ENCODE measurements around the gene UPK1A. TPM values are rescaled to one million over a fixed set of nuclear protein-coding genes. Genes with fewer than 3 reads are reported as not detected.

Gene UPK1A
- total RNA-seq, 1 experiment from 2014 or later: 0.69 TPM

GRCh38 chr19:35704218-35704617 is 37.9 kb downstream of the UPK1A start, which contains the start of gene ZBTB32:
TSS of gene ZBTB32 (plus strand) at chr19:35704558. CDS start at chr19:35714627, 10,069 bp downstream.
- peaks cover 0 to 10% of the 10 kb centered on the region in 2 experiments; a peak in 2 of 4 replicates for H3K4me1 ChIP-seq (ENCODE audit: control insufficient read depth in 1 of 2, insufficient read depth in 2 of 2, low read length in 2 of 2)
- H3K9me3 ChIP-seq (ENCODE audit: control insufficient read depth in 1 of 2, insufficient read depth in 1 of 2, low read depth in 1 of 2, low read length in 2 of 2): no peaks in the 10 kb centered on the region
- no TSS peak for BruUV-seq (replicated peaks)
- no peaks in the 10 kb centered on the region for H3K9me2 ChIP-seq (ENCODE audit: insufficient read depth)
- no peaks in the 10 kb centered on the region for H3K79me2 ChIP-seq (ENCODE audit: insufficient read depth, low read length)
- CTCF ChIA-PET: no interaction called here
- ATAC-seq (no peak), DNase-seq (ENCODE audit: low read depth, low spot score) (no peak)
- POLR2A ChIA-PET: no interaction called here
- H3K4me2 ChIP-seq (ENCODE audit: low read length): no peak within 1 kb of the TSS
- intact Hi-C loops (cut with micrococcal nuclease): no loop called here
- H3K9ac ChIP-seq (ENCODE audit: low read length): no peak within 1 kb of the TSS
- RAD21 ChIA-PET (ENCODE audit: low non-redundant PET in 1 of 2, low total read pairs in 2 of 2, uncharacterized antibody in 2 of 2, unreplicated experiment in 2 of 2): no interaction called here
- no peaks in the 10 kb centered on the region for H3K27me3 ChIP-seq (ENCODE audit: insufficient read depth, low read length)
- H3K36me3 ChIP-seq (ENCODE audit: control insufficient read depth in 1 of 2, insufficient read depth in 2 of 2, low read length in 2 of 2): no peaks in the 10 kb centered on the region
- H4K20me1 ChIP-seq (ENCODE audit: insufficient read depth): no peaks in the 10 kb centered on the region
- no peak within 1 kb of the TSS for H3K4me3 ChIP-seq (replicated peaks in 1 of 2; ENCODE audit: low read depth in 1 of 2, low read length in 2 of 2)
- no peak for TF ChIP-seq POLR2AphosphoS5 (IDR thresholded peaks at IDR 0.05; ENCODE audit: low read depth, low read length)
- TF ChIP-seq ZNF274 (IDR thresholded peaks at IDR 0.05; ENCODE audit: low read depth, low read length): no peak
- TF ChIP-seq TCF7L2 (IDR thresholded peaks at IDR 0.05; ENCODE audit: borderline replicate concordance, extremely low read depth, insufficient read depth, insufficient read length): no peak
- TF ChIP-seq ZBTB33 (IDR thresholded peaks at IDR 0.05; ENCODE audit: extremely low read depth, insufficient replicate concordance, low read length): no peak
- no peak for TF ChIP-seq EGR1 (IDR thresholded peaks at IDR 0.05; ENCODE audit: low read depth)
- no peak for TF ChIP-seq POLR2A (IDR thresholded peaks at IDR 0.05; ENCODE audit: borderline replicate concordance, extremely low read depth, insufficient read depth, insufficient read length)
- no peak for TF ChIP-seq CTCF (IDR thresholded peaks at IDR 0.05 in 2 of 3, conservative IDR thresholded peaks at IDR 0.05 in 1 of 3; ENCODE audit: borderline replicate concordance in 1 of 3, insufficient read depth in 1 of 3, low read depth in 2 of 3, low read length in 2 of 3)
- no peak for TF ChIP-seq SP1 (IDR thresholded peaks at IDR 0.05; ENCODE audit: low read depth)
- no peak for TF ChIP-seq EZH2 (IDR thresholded peaks at IDR 0.05)
- TF ChIP-seq REST (IDR thresholded peaks at IDR 0.05; ENCODE audit: low read depth): no peak; the same call in 1 of the 2 replicates
- TF ChIP-seq ZFX (IDR thresholded peaks at IDR 0.05): no peak
- no peak for TF ChIP-seq YY1 (IDR thresholded peaks at IDR 0.05; ENCODE audit: extremely low read depth, insufficient replicate concordance, low read depth, low read length)
- TF ChIP-seq FOSL1 (IDR thresholded peaks at IDR 0.05; ENCODE audit: low read depth): no peak
- no peak within 1 kb of the TSS for H3K27ac ChIP-seq (ENCODE audit: low read depth, low read length)
- no peak within 1 kb of the TSS for H2AFZ ChIP-seq (ENCODE audit: low read depth, low read length, poor library complexity, severe bottlenecking)

Data from HCT116 (cell line).